ENCODE measurements around the gene PLCB1.

DNA sequence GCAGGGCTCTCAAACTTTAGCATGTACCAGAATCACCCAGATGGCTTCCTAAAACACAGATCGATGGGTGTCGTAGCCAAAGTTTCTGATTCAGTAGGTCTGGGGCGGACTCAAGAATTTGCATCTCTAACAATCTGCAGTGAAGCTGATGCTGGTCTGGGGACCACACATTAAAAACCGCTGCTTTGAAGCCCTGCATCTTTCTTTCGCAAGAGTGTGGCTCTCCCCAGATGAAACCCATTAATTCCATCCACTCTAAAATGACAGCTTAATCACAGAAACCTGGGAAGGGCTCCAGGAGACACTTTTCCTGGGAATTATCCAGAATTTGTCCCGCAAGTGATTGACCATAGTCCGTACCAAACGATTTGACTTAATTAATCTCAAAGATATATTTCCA is 617.0 kb downstream of the PLCB1 start:
- TF ChIP-seq, protein P1, sequence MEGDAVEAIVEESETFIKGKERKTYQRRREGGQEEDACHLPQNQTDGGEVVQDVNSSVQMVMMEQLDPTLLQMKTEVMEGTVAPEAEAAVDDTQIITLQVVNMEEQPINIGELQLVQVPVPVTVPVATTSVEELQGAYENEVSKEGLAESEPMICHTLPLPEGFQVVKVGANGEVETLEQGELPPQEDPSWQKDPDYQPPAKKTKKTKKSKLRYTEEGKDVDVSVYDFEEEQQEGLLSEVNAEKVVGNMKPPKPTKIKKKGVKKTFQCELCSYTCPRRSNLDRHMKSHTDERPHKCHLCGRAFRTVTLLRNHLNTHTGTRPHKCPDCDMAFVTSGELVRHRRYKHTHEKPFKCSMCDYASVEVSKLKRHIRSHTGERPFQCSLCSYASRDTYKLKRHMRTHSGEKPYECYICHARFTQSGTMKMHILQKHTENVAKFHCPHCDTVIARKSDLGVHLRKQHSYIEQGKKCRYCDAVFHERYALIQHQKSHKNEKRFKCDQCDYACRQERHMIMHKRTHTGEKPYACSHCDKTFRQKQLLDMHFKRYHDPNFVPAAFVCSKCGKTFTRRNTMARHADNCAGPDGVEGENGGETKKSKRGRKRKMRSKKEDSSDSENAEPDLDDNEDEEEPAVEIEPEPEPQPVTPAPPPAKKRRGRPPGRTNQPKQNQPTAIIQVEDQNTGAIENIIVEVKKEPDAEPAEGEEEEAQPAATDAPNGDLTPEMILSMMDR (IDR thresholded peaks at IDR 0.05), result no peak
- TF ChIP-seq POLR2A (IDR thresholded peaks at IDR 0.05), result no peak

All from Peyer's patch (tissue), 4 donors.